IMR-90 (cell line): ENCODE results near the gene LEO1. TPM values are rescaled to one million over a fixed set of nuclear protein-coding genes. Genes with fewer than 3 reads are reported as not detected.

Source experiments
- ATAC-seq: fragments of 200-7000 bp; cut with Tn5 transposase; 2 replicates; pipeline ENCODE4 v1.9.1; 2020; ENCODE audit warnings: low read depth, mild to moderate bottlenecking, moderate library complexity
- BruUV-seq: library from RNA; stranded (reverse); fragments of 400-500 nt; replicated peaks from 2 replicates; lab custom pipeline; 2021; lab: Mats Ljungman, UMichigan
- CTCF ChIA-PET: fragments of 300-600 bp; formaldehyde crosslinking; extraction: SDS; loops from one replicate; lab custom pipeline; 2021; ENCODE audit warnings: antibody characterized with exemption; lab: Yijun Ruan, JAX
- POLR2A ChIA-PET: fragments of 300-600 bp; sonication (Branson Sonifier 250); formaldehyde crosslinking; loops from one replicate; lab custom pipeline; 2022; ENCODE audit warnings: antibody characterized with exemption; ENCODE audit not compliant: unreplicated experiment; lab: Charles Lee
- DNase-seq: peaks from one replicate; pipeline ENCODE4 v3.0.0; 2013
- H2AFZ ChIP-seq: replicated peaks from 2 replicates; pipeline ENCODE3; 2013; ENCODE audit warnings: low read length, mild to moderate bottlenecking; ENCODE audit not compliant: poor library complexity
- H2AK5ac ChIP-seq: 2 replicates; pipeline ENCODE4 v1.6.1; 2013; ENCODE audit warnings: low read depth, low read length, inconsistent platforms
- H2AK9ac ChIP-seq: replicated peaks from 2 replicates; pipeline ENCODE3; 2013; ENCODE audit warnings: mild to moderate bottlenecking, low read depth, low read length, moderate library complexity; ENCODE audit not compliant: poor library complexity
- H2BK120ac ChIP-seq: 2 replicates; pipeline ENCODE4 v1.6.1; 2013; ENCODE audit warnings: low read depth, low read length, inconsistent platforms
- H2BK15ac ChIP-seq: 3 replicates; pipeline ENCODE4 v1.6.1; 2013; ENCODE audit warnings: low read depth, low read length, inconsistent platforms
- H2BK20ac ChIP-seq: 2 replicates; pipeline ENCODE4 v1.6.1; 2013; ENCODE audit warnings: low read depth, mild to moderate bottlenecking, inconsistent platforms, low read length, moderate library complexity
- H2BK5ac ChIP-seq: 2 replicates; pipeline ENCODE4 v1.6.1; 2013; ENCODE audit warnings: mild to moderate bottlenecking, low read depth, low read length, inconsistent platforms; ENCODE audit not compliant: poor library complexity, severe bottlenecking
- H3K14ac ChIP-seq: replicated peaks from 2 replicates; pipeline ENCODE4 v1.6.1; 2013; ENCODE audit warnings: low read depth, low read length, inconsistent platforms
- H3K18ac ChIP-seq: 2 replicates; pipeline ENCODE4 v1.6.1; 2013; ENCODE audit warnings: low read depth, low read length, control low read depth
- H3K23ac ChIP-seq: 2 replicates; pipeline ENCODE4 v1.6.1; 2013; ENCODE audit warnings: low read depth, low read length, inconsistent platforms
- H3K27ac ChIP-seq: 2 replicates; pipeline ENCODE4 v1.5.1; 2013; ENCODE audit warnings: mild to moderate bottlenecking, control low read depth, low read length; ENCODE audit not compliant: insufficient read depth
- H3K27me3 ChIP-seq: 2 replicates; pipeline ENCODE4 v1.6.1; 2013; ENCODE audit warnings: low read length; ENCODE audit not compliant: control insufficient read depth, insufficient read depth
- H3K36me3 ChIP-seq: 2 replicates; pipeline ENCODE4 v1.6.1; 2013; ENCODE audit warnings: low read length, mixed read lengths; ENCODE audit not compliant: control insufficient read depth, insufficient read depth
- H3K4ac ChIP-seq: 2 replicates; pipeline ENCODE4 v1.6.1; 2013; ENCODE audit warnings: low read depth, low read length, inconsistent platforms
- H3K4me1 ChIP-seq: 2 replicates; pipeline ENCODE4 v1.6.1; 2013; ENCODE audit warnings: low read length, mixed read lengths; ENCODE audit not compliant: control insufficient read depth, insufficient read depth
- H3K4me2 ChIP-seq: 2 replicates; pipeline ENCODE4 v1.6.1; 2013; ENCODE audit warnings: low read depth, mild to moderate bottlenecking, control low read depth, low read length, moderate library complexity
- H3K4me3 ChIP-seq: 2 replicates; pipeline ENCODE4 v1.5.1; 2013; ENCODE audit warnings: low read depth, mild to moderate bottlenecking, control low read depth, low read length, moderate library complexity; ENCODE audit not compliant: insufficient read depth
- H3K56ac ChIP-seq: 2 replicates; pipeline ENCODE4 v1.6.1; 2013; ENCODE audit warnings: low read length, inconsistent platforms; ENCODE audit not compliant: insufficient read depth; ENCODE audit errors: extremely low read depth
- H3K79me1 ChIP-seq, 2 experiments: 2 replicates each; pipeline ENCODE4 v1.6.1; 2013; ENCODE audit warnings: low read length in 2 of 2, inconsistent platforms in 1 of 2, low read depth in 1 of 2
- H3K9ac ChIP-seq: 2 replicates; pipeline ENCODE4 v1.6.1; 2013; ENCODE audit warnings: low read depth, low read length, control low read depth
- H3K9me1 ChIP-seq: 2 replicates; pipeline ENCODE4 v1.6.1; 2013; ENCODE audit warnings: low read length, inconsistent platforms; ENCODE audit not compliant: insufficient read depth
- H3K9me3 ChIP-seq: 2 replicates; pipeline ENCODE4 v1.6.1; 2013; ENCODE audit warnings: low read length; ENCODE audit not compliant: control insufficient read depth, insufficient read depth
- H4K20me1 ChIP-seq: 2 replicates; pipeline ENCODE4 v1.6.1; 2013; ENCODE audit warnings: low read length, inconsistent platforms; ENCODE audit not compliant: insufficient read depth
- H4K5ac ChIP-seq: 2 replicates; pipeline ENCODE4 v1.6.1; 2013; ENCODE audit warnings: mild to moderate bottlenecking, low read depth, low read length, control low read depth
- H4K8ac ChIP-seq, 2 experiments: 2 replicates each; pipeline ENCODE4 v1.6.1; 2013; ENCODE audit warnings: low read depth in 2 of 2, low read length in 2 of 2, control low read depth in 1 of 2, inconsistent platforms in 1 of 2
- H4K91ac ChIP-seq: 2 replicates; pipeline ENCODE4 v1.6.1; 2013; ENCODE audit warnings: low read depth, low read length, inconsistent platforms; ENCODE audit not compliant: insufficient read depth
- BHLHE40 ChIP-seq: fragments of 150-350 bp; IDR thresholded peaks from 2 replicates; pipeline ENCODE4 v1.6.1; 2016; ENCODE audit warnings: mild to moderate bottlenecking, low read depth, low read length
- CEBPB ChIP-seq: IDR thresholded peaks from 2 replicates; pipeline ENCODE4 v1.6.1; 2012; ENCODE audit warnings: low read depth, low read length, improper control_type of control experiment
- CHD1 ChIP-seq: IDR thresholded peaks from 2 replicates; pipeline ENCODE4 v1.6.1; 2012; ENCODE audit warnings: low read depth, low read length, improper control_type of control experiment
- CTCF ChIP-seq: conservative IDR thresholded peaks from 2 replicates; pipeline ENCODE4 v1.5.1; 2012; ENCODE audit warnings: mild to moderate bottlenecking, low read depth, low read length, improper control_type of control experiment
- MAFK ChIP-seq: IDR thresholded peaks from 2 replicates; pipeline ENCODE4 v1.6.1; 2012; ENCODE audit warnings: low read depth, low read length, improper control_type of control experiment
- MAZ ChIP-seq: IDR thresholded peaks from 2 replicates; pipeline ENCODE4 v1.6.1; 2012; ENCODE audit warnings: low read depth, mild to moderate bottlenecking, low read length, improper control_type of control experiment, moderate library complexity, borderline replicate concordance
- NFE2L2 ChIP-seq: fragments of 150-350 bp; IDR thresholded peaks from 2 replicates; pipeline ENCODE4 v1.6.1; 2016; ENCODE audit warnings: low read depth, mild to moderate bottlenecking, low read length
- POLR2A ChIP-seq: IDR thresholded peaks from 2 replicates; pipeline ENCODE4 v1.6.1; 2012; ENCODE audit warnings: mild to moderate bottlenecking, low read depth, low read length
- RAD21 ChIP-seq: IDR thresholded peaks from 2 replicates; pipeline ENCODE4 v1.6.1; 2012; ENCODE audit warnings: low read length, improper control_type of control experiment
- RCOR1 ChIP-seq: IDR thresholded peaks from 2 replicates; pipeline ENCODE4 v1.6.1; 2012; ENCODE audit warnings: mild to moderate bottlenecking, low read length, improper control_type of control experiment; ENCODE audit not compliant: insufficient replicate concordance
- SMC3 ChIP-seq: fragments of 150-350 bp; IDR thresholded peaks from 2 replicates; pipeline ENCODE4 v1.6.1; 2016; ENCODE audit warnings: low read depth, mild to moderate bottlenecking, antibody characterized with exemption, low read length, moderate library complexity
- WGBS, 2 experiments: methylation state at CpG; one replicate each; pipeline versions ENCODE4 v1.1.5 to v1.1.7; 2013; ENCODE audit warnings: missing lambda C conversion rate in 2 of 2; ENCODE audit not compliant: insufficient read length in 1 of 2; ENCODE audit errors: extremely low coverage in 2 of 2; 5-methylcytosine and 5-hydroxymethylcytosine counted together
- dilution Hi-C: fragments of 300-500 bp; cut with HindIII; formaldehyde crosslinking; loops from one replicate; pipeline ENCODE4 v1.14.3; 2018; ENCODE audit warnings: low sequenced_read_pairs; ENCODE audit not compliant: unreplicated experiment
- in situ Hi-C: fragments of 300-500 bp; cut with MboI; formaldehyde crosslinking; loops from 3 replicates; pipeline ENCODE4 v1.14.3; 2019; ENCODE audit warnings: low sequenced_read_pairs, inconsistent platforms, mixed read lengths
- intact Hi-C: fragments of 100-400 bp; cut with micrococcal nuclease; formaldehyde crosslinking; loops from 2 replicates; pipeline ENCODE4 v1.10.0; 2022
- polyA plus RNA-seq, 3 experiments: library from polyadenylated mRNA; depleted of rRNA; stranded (reverse); fragments of >200 nt; gene quantifications; 2 replicates each; pipeline ENCODE4 v1.2.3, GENCODE V29; 2012; ENCODE audit warnings: low replicate concordance in 1 of 3
- total RNA-seq: library from RNA; depleted of rRNA; stranded (reverse); fragments of >200 nt; gene quantifications from 2 replicates; pipeline ENCODE4 v1.2.3, GENCODE V29; 2012

The LEO1 gene
- total and polyA plus RNA-seq, 2 of the 4 experiments (the other 2 are of a cell fraction) = 9.0 to 11.5 TPM

- no peak overlapping the region for H3K4me3 ChIP-seq
- intact Hi-C loops = loop anchor here (5.0 kb wide), 1 partner anchor 339 kb away; no protein-coding TSS in a partner anchor
- no peaks in the 10 kb centered on the region for H3K27me3 ChIP-seq
- ChIA-PET POLR2A (no interaction called here), CTCF (interaction anchor here (1.0 to 1.8 kb wide), 2 partner anchors 10 to 16 kb away, joined by 3 to 7 read pairs; no protein-coding TSS in a partner anchor)
- no peaks in the 10 kb centered on the region for H3K9me3 ChIP-seq
- no peak overlapping the region for H3K4me2 ChIP-seq
- no peak overlapping the region for H2AK5ac ChIP-seq
- H4K8ac ChIP-seq = no peak overlapping the region; a peak in 1 of 4 replicates
- ATAC-seq (no peak; the same call in 1 of the 2 replicates), DNase-seq (peak; percentile 31)
- peaks cover 9% of the 10 kb centered on the region for H3K36me3 ChIP-seq
- H3K4me1 ChIP-seq = peaks cover 11% of the 10 kb centered on the region
- H2AK9ac ChIP-seq = no peak overlapping the region
- no peak overlapping the region for H3K23ac ChIP-seq
- H4K20me1 ChIP-seq = 0 out of 2 replicates have a peak, but pooled peaks cover 9% of the 10 kb centered on the region
- peaks cover 11% of the 10 kb centered on the region; the same call in 1 of the 2 replicates for H3K9me1 ChIP-seq
- no peak overlapping the region for H3K56ac ChIP-seq
- no peak overlapping the region for H4K91ac ChIP-seq
- H2BK120ac ChIP-seq = no peak overlapping the region
- no peak overlapping the region for H3K27ac ChIP-seq
- no peak overlapping the region for H3K4ac ChIP-seq
- no peak overlapping the region for H4K5ac ChIP-seq
- no peak overlapping the region for H3K14ac ChIP-seq
- BruUV-seq = no TSS peak
- no CpG with 5 or more reads among the region's 2 CpGs for WGBS, 2 experiments
- no peak overlapping the region for H2AFZ ChIP-seq
- in situ Hi-C loops = no loop called here
- no peak overlapping the region for H2BK5ac ChIP-seq
- TF ChIP-seq MAZ (no peak), BHLHE40 (no peak), POLR2A (no peak), NFE2L2 (no peak), CTCF (peak; percentile 66), SMC3 (peak; percentile 59; the same call in 1 of the 2 replicates), MAFK (no peak), CHD1 (no peak), RCOR1 (no peak), CEBPB (no peak), RAD21 (peak; percentile 51)
- no peak overlapping the region for H2BK20ac ChIP-seq
- H2BK15ac ChIP-seq = no peak overlapping the region
- no peak overlapping the region for H3K9ac ChIP-seq
- H3K79me1 ChIP-seq = peaks cover 28 to 54% of the 10 kb centered on the region in 2 experiments
- no peak overlapping the region for H3K18ac ChIP-seq
- dilution Hi-C loops = no loop called here
Measured at GRCh38 chr15:51888593-51889195, 82.9 kb downstream of the LEO1 start.
